NCI-H1694 treated with DMSO at 0.1 percent for 48 hours (cell line): ENCODE results near the gene ZNF469.

Source experiments
- DNase-seq: peaks from one replicate; lab custom pipeline; 2025; lab: John Stamatoyannopoulos, UW

Gene ZNF469

GRCh38 chr16:88424587-88425235 is 42.0 kb downstream of the ZNF469 start:
- DNase-seq: no peak

- no peak for DNase-seq
Measured at GRCh38 chr16:88426018-88426417, 43.3 kb downstream of the ZNF469 start.

GRCh38 chr16:88427376-88427775 is 44.6 kb downstream of the ZNF469 start:
- DNase-seq: no peak

GRCh38 chr16:88428156-88428555 is 45.4 kb downstream of the ZNF469 start:
- DNase-seq: no peak

- no peak for DNase-seq
Measured at GRCh38 chr16:88428616-88429386, 46.0 kb downstream of the ZNF469 start.

- no peak for DNase-seq
Measured at GRCh38 chr16:88429387-88430184, 46.8 kb downstream of the ZNF469 start.

- no peak for DNase-seq
Measured at GRCh38 chr16:88430185-88430523, 47.4 kb downstream of the ZNF469 start.

- no peak for DNase-seq
Measured at GRCh38 chr16:88430524-88431446, 48.0 kb downstream of the ZNF469 start.

GRCh38 chr16:88431651-88432050 is 48.9 kb downstream of the ZNF469 start:
- no peak for DNase-seq

GRCh38 chr16:88432174-88432573 is 49.4 kb downstream of the ZNF469 start:
- DNase-seq: no peak
